HepG2 (cell line): ENCODE data around the gene TMEM86B. TPM values are rescaled to one million over a fixed set of nuclear protein-coding genes. Genes with fewer than 3 reads are reported as not detected.

Experiments
- ATAC-seq: fragments of 200-7000 bp; cut with Tn5 transposase; 3 replicates; pipeline ENCODE4 v1.9.1; 2020; ENCODE audit warnings: mild to moderate bottlenecking, moderate library complexity
- BruUV-seq: library from RNA; stranded (reverse); fragments of 400-500 nt; replicated peaks from 2 replicates; lab custom pipeline; 2021; lab: Mats Ljungman, UMichigan
- CTCF ChIA-PET: fragments of 300-600 bp; formaldehyde crosslinking; extraction: SDS; loops from one replicate; lab custom pipeline; 2021; ENCODE audit warnings: low total read pairs, inconsistent platforms, low intra/inter-chr PET ratio; lab: Yijun Ruan, JAX
- POLR2A ChIA-PET: fragments of 350-600 bp; sonication (Branson Sonifier 250); formaldehyde crosslinking; loops from one replicate; lab custom pipeline; 2020; ENCODE audit warnings: antibody characterized with exemption, inconsistent platforms; lab: Yijun Ruan, JAX
- DNase-seq: peaks from one replicate; pipeline ENCODE4 v3.0.0-alpha.2; 2015; ENCODE audit warnings: low spot score
- FAIRE-seq: peaks from 3 replicates; lab custom pipeline; 2011; peaks lifted over from hg19 to GRCh38; lab: Jason Lieb, UNC
- H2AFZ ChIP-seq: one replicate; pipeline ENCODE4 v1.6.1; 2011; ENCODE audit warnings: low read length, inconsistent platforms
- H3K27ac ChIP-seq: fragments of 300-600 bp; 3 replicates; pipeline ENCODE4 v1.8.0; 2011; ENCODE audit warnings: mixed run types, mild to moderate bottlenecking, mixed read lengths, low read length, inconsistent platforms; ENCODE audit not compliant: insufficient read depth; ENCODE audit errors: extremely low read length
- H3K27me3 ChIP-seq, 2 experiments: fragments of 200-600 bp in 1 of 2; 2 replicates in 1 of 2; 3 replicates in 1 of 2; pipeline versions ENCODE4 v1.6.0 to v1.8.0; 2011; ENCODE audit warnings: low read length in 2 of 2, mild to moderate bottlenecking in 2 of 2, moderate library complexity in 2 of 2, inconsistent platforms in 1 of 2; ENCODE audit not compliant: insufficient read depth in 2 of 2, control insufficient read depth in 1 of 2
- H3K36me3 ChIP-seq, 2 experiments: fragments of 200-600 bp in 1 of 2; replicated peaks in 1 of 2; 2 replicates in 1 of 2; 3 replicates in 1 of 2; pipeline versions ENCODE4 v1.5.1 to v1.8.0; 2011; ENCODE audit warnings: low read length in 2 of 2, inconsistent platforms in 1 of 2; ENCODE audit not compliant: insufficient read depth in 2 of 2, control insufficient read depth in 1 of 2
- H3K4me1 ChIP-seq: 2 replicates; pipeline ENCODE4 v1.5.1; 2012; ENCODE audit warnings: low read length, inconsistent platforms; ENCODE audit not compliant: insufficient read depth
- H3K4me2 ChIP-seq: 2 replicates; pipeline ENCODE4 v1.6.0; 2011; ENCODE audit warnings: low read depth, low read length, inconsistent platforms
- H3K4me3 ChIP-seq, 3 experiments: fragments of 200-600 bp in 1 of 3; sonication (generic), shearing (Covaris generic) in 1 of 3; replicated peaks in 1 of 3; 2 replicates each; pipeline ENCODE4 v1.5.1; 2011 to 2016; ENCODE audit warnings: low read length in 3 of 3, inconsistent platforms in 2 of 3, low read depth in 2 of 3, mild to moderate bottlenecking in 2 of 3, control low read depth in 1 of 3, mixed read lengths in 1 of 3; ENCODE audit not compliant: insufficient read depth in 1 of 3
- H3K79me2 ChIP-seq: one replicate; pipeline ENCODE4 v1.6.1; 2011; ENCODE audit warnings: low read length, inconsistent platforms; ENCODE audit not compliant: insufficient read depth
- H3K9ac ChIP-seq: 2 replicates; pipeline ENCODE4 v1.6.0; 2011; ENCODE audit warnings: mild to moderate bottlenecking, low read depth, low read length, inconsistent platforms; ENCODE audit not compliant: insufficient read depth
- H3K9me3 ChIP-seq: 2 replicates; pipeline ENCODE4 v1.5.1; 2012; ENCODE audit warnings: mild to moderate bottlenecking, low read length
- H4K20me1 ChIP-seq: 2 replicates; pipeline ENCODE4 v1.6.0; 2011; ENCODE audit warnings: inconsistent platforms, mild to moderate bottlenecking, low read length, moderate library complexity; ENCODE audit not compliant: insufficient read depth
- TSC22D2 ChIP-seq: sonication (generic); formaldehyde crosslinking; IDR thresholded peaks from 2 replicates; pipeline ENCODE4 v1.5.1; 2020; ENCODE audit warnings: missing genetic modification reagents, mild to moderate bottlenecking, borderline replicate concordance
- WGBS: methylation state at CpG from one replicate; pipeline ENCODE4 v1.1.6; 2017; ENCODE audit warnings: low lambda C conversion rate; 5-methylcytosine and 5-hydroxymethylcytosine counted together
- in situ Hi-C: cut with HindIII; loops from 2 replicates; pipeline ENCODE4 v1.10.0; 2017; ENCODE audit warnings: low pct_unique_long_range_greater_than_20kb; ENCODE audit not compliant: extremely low pct_ligation_motif_present
- intact Hi-C: fragments of 100-400 bp; cut with micrococcal nuclease; formaldehyde crosslinking; loops from one replicate; pipeline ENCODE4 v1.10.0; 2022; ENCODE audit not compliant: unreplicated experiment
- polyA plus RNA-seq, 8 experiments: library from polyadenylated mRNA; depleted of rRNA in 3 of 8; stranded (reverse) in 7 of 8; unstranded in 1 of 8; fragments of >200 nt; fragmentation: Illumina TruSeq in 4 of 8; extraction: Trizol in 4 of 8; gene quantifications; 2 replicates each; pipeline versions ENCODE4 v1.2.1 to v1.2.3, GENCODE V29; 2011 to 2016; ENCODE audit warnings: low read depth in 4 of 8, missing spikeins in 1 of 8, mixed read lengths in 1 of 8; ENCODE audit not compliant: insufficient read depth in 1 of 8
- total RNA-seq, 5 experiments: library from RNA; depleted of rRNA; stranded (reverse); fragments of >200 nt; fragmentation: Illumina TruSeq; extraction: Trizol; gene quantifications; 2 replicates each; pipeline ENCODE4 v1.2.3, GENCODE V29; 2016; ENCODE audit warnings: low read depth in 1 of 5
- TF ChIP-seq, protein P1 (sequence below): sonication (generic); formaldehyde crosslinking; IDR thresholded peaks from 2 replicates; pipeline ENCODE4 v1.5.1; 2020; ENCODE audit warnings: mild to moderate bottlenecking, missing genetic modification reagents, moderate library complexity

TMEM86B gene
- total and polyA plus RNA-seq, 2 of the 13 experiments (the other 11 are each of a cell fraction or from before 2014, with no cell fraction given): 7.7 to 9.6 TPM

DNA sequence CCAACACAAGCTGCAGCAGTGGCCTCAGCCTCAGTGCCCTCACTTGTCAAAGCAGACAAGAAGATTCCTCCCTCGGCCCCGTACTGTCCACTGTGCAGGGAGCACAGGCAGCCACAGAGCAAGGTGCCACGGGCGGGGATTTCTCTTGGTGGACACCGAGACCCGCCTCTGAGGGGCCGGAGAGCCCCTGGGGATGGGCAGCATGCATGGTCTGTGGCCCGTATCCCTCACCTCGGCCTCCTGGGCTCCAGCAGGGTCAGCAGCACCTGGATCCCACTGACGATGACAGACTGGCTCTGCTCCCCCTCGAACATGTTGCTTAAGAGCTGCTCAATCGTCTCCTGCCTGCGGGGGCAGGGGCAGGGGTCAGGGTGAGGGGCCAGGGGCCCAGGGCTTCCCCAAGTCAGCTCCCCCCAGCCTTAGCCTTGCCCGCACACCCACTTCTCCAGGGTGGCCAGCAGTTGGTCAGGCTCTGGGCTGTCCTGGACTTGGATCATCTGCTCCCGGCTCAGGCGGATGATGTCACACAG, 13.4 kb upstream of the TMEM86B start:
- Histone ChIP-seq H3K36me3 (peaks cover 56 to 88% of the 10 kb centered on the region in 2 experiments), H3K4me2 (no peak overlapping the region), H3K9ac (no peak overlapping the region), H3K27ac (no peak overlapping the region), H3K27me3 (no peaks in the 10 kb centered on the region), H4K20me1 (peaks cover 1% of the 10 kb centered on the region; the same call in 1 of the 2 replicates), H2AFZ (no peak overlapping the region), H3K4me1 (no peaks in the 10 kb centered on the region), H3K9me3 (no peaks in the 10 kb centered on the region), H3K79me2 (no peaks in the 10 kb centered on the region), H3K4me3 (no peak overlapping the region)
- POLR2A ChIA-PET: interaction anchor here (1.3 kb wide), 1 partner anchor 15 kb away, joined by 3 read pairs; no protein-coding TSS in a partner anchor
- in situ Hi-C loops: no loop called here
- no TSS peak for BruUV-seq
- DNase-seq (no peak), FAIRE-seq (no peak), ATAC-seq (no peak)
- CTCF ChIA-PET: no interaction called here
- WGBS: 95% methylated on average over 4 of the region's 16 CpGs
- intact Hi-C loops: no loop called here
- TF ChIP-seq, protein P1, sequence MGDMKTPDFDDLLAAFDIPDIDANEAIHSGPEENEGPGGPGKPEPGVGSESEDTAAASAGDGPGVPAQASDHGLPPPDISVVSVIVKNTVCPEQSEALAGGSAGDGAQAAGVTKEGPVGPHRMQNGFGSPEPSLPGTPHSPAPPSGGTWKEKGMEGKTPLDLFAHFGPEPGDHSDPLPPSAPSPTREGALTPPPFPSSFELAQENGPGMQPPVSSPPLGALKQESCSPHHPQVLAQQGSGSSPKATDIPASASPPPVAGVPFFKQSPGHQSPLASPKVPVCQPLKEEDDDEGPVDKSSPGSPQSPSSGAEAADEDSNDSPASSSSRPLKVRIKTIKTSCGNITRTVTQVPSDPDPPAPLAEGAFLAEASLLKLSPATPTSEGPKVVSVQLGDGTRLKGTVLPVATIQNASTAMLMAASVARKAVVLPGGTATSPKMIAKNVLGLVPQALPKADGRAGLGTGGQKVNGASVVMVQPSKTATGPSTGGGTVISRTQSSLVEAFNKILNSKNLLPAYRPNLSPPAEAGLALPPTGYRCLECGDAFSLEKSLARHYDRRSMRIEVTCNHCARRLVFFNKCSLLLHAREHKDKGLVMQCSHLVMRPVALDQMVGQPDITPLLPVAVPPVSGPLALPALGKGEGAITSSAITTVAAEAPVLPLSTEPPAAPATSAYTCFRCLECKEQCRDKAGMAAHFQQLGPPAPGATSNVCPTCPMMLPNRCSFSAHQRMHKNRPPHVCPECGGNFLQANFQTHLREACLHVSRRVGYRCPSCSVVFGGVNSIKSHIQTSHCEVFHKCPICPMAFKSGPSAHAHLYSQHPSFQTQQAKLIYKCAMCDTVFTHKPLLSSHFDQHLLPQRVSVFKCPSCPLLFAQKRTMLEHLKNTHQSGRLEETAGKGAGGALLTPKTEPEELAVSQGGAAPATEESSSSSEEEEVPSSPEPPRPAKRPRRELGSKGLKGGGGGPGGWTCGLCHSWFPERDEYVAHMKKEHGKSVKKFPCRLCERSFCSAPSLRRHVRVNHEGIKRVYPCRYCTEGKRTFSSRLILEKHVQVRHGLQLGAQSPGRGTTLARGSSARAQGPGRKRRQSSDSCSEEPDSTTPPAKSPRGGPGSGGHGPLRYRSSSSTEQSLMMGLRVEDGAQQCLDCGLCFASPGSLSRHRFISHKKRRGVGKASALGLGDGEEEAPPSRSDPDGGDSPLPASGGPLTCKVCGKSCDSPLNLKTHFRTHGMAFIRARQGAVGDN (CRISPR knock-in tag): peak; percentile 7; the same call in 1 of the 2 replicates
- no peak for TF ChIP-seq TSC22D2 (CRISPR knock-in tag)
